HEK293 (cell line): ENCODE measurements around the gene PSAP.

Source experiments
- CTCF ChIA-PET: fragments of 350-600 bp; formaldehyde crosslinking; extraction: SDS; loops from one replicate; lab custom pipeline; 2021; ENCODE audit warnings: antibody characterized with exemption; lab: Yijun Ruan, JAX
- POLR2A ChIA-PET: fragments of 300-600 bp; formaldehyde crosslinking; extraction: SDS; loops from one replicate; lab custom pipeline; 2020; ENCODE audit warnings: antibody characterized with exemption, inconsistent platforms; lab: Yijun Ruan, JAX
- H3K27ac ChIP-seq: fragments of 200-500 bp; sonication (Bioruptor generic); 2 replicates; pipeline ENCODE4 v1.5.1; 2014; ENCODE audit warnings: low read depth, low read length, control low read depth, inconsistent platforms; ENCODE audit errors: extremely low read depth
- H3K36me3 ChIP-seq, 2 experiments: fragments of 200-500 bp in 1 of 2; sonication (Bioruptor generic) in 1 of 2; 1 replicate in 1 of 2; 2 replicates in 1 of 2; pipeline ENCODE4 v1.5.1; 2014 to 2017; ENCODE audit warnings: inconsistent platforms in 2 of 2, low read length in 2 of 2; ENCODE audit not compliant: control insufficient read depth in 2 of 2, insufficient read depth in 1 of 2
- H3K4me1 ChIP-seq: fragments of 200-500 bp; sonication (Bioruptor generic); 2 replicates; pipeline ENCODE4 v1.5.1; 2014; ENCODE audit warnings: mild to moderate bottlenecking, low read length, inconsistent platforms; ENCODE audit not compliant: control insufficient read depth, insufficient read depth
- H3K4me3 ChIP-seq: 2 replicates; pipeline ENCODE4 v1.5.1; 2011; ENCODE audit warnings: low read depth, mild to moderate bottlenecking, control low read depth, low read length, moderate library complexity
- H3K9me3 ChIP-seq: fragments of 200-500 bp; sonication (Bioruptor generic); 2 replicates; pipeline ENCODE4 v1.5.1; 2014; ENCODE audit warnings: low read depth, low read length, inconsistent platforms; ENCODE audit not compliant: control insufficient read depth, insufficient read depth
- ATF2 ChIP-seq: fragments of 450-650 bp; formaldehyde crosslinking; IDR thresholded peaks from 2 replicates; pipeline ENCODE4 v1.5.1; 2016; ENCODE audit warnings: missing biosample characterization, missing genetic modification characterization, low read depth
- BCL6B ChIP-seq: fragments of 450-650 bp; formaldehyde crosslinking; IDR thresholded peaks from 2 replicates; pipeline ENCODE4 v1.5.1; 2017; ENCODE audit warnings: missing biosample characterization, missing genetic modification characterization
- CTCF ChIP-seq: fragments of 450-650 bp; formaldehyde crosslinking; IDR thresholded peaks from 2 replicates; pipeline ENCODE4 v1.5.1; 2016; ENCODE audit warnings: missing biosample characterization, missing genetic modification characterization
- HOXC10 ChIP-seq: sonication (generic); formaldehyde crosslinking; IDR thresholded peaks from 2 replicates; pipeline ENCODE4 v1.8.1; 2023; ENCODE audit warnings: mild to moderate bottlenecking, missing genetic modification reagents
- REST ChIP-seq: fragments of 450-650 bp; formaldehyde crosslinking; IDR thresholded peaks from 2 replicates; pipeline ENCODE4 v1.5.1; 2016; ENCODE audit warnings: missing biosample characterization, missing genetic modification characterization
- SCRT2 ChIP-seq: fragments of 450-650 bp; formaldehyde crosslinking; IDR thresholded peaks from 2 replicates; pipeline ENCODE4 v1.5.1; 2016; ENCODE audit warnings: missing biosample characterization, missing genetic modification characterization
- TSHZ1 ChIP-seq: fragments of 450-650 bp; formaldehyde crosslinking; IDR thresholded peaks from 2 replicates; pipeline ENCODE4 v1.5.1; 2016; ENCODE audit warnings: missing biosample characterization, missing genetic modification characterization, borderline replicate concordance
- YY2 ChIP-seq: fragments of 450-650 bp; formaldehyde crosslinking; IDR thresholded peaks from 2 replicates; pipeline ENCODE4 v1.5.1; 2016; ENCODE audit warnings: missing biosample characterization, missing genetic modification characterization
- ZBTB10 ChIP-seq: fragments of 450-650 bp; formaldehyde crosslinking; IDR thresholded peaks from 2 replicates; pipeline ENCODE4 v1.5.1; 2016; ENCODE audit warnings: missing biosample characterization, missing genetic modification characterization
- ZIC2 ChIP-seq: fragments of 450-650 bp; formaldehyde crosslinking; IDR thresholded peaks from 2 replicates; pipeline ENCODE4 v1.5.1; 2016; ENCODE audit warnings: missing biosample characterization, missing genetic modification characterization
- ZNF140 ChIP-seq: fragments of 450-650 bp; formaldehyde crosslinking; IDR thresholded peaks from 2 replicates; pipeline ENCODE4 v1.5.1; 2016; ENCODE audit warnings: missing biosample characterization, missing genetic modification characterization
- ZNF426 ChIP-seq: fragments of 450-650 bp; formaldehyde crosslinking; IDR thresholded peaks from 2 replicates; pipeline ENCODE4 v1.5.1; 2017; ENCODE audit warnings: missing biosample characterization, missing genetic modification characterization, mild to moderate bottlenecking, inconsistent platforms, moderate library complexity
- ZNF600 ChIP-seq: fragments of 450-650 bp; formaldehyde crosslinking; IDR thresholded peaks from 2 replicates; pipeline ENCODE4 v1.5.1; 2016; ENCODE audit warnings: missing biosample characterization, missing genetic modification characterization

PSAP gene

GRCh38 chr10:71844084-71844483, 7.0 kb downstream of the PSAP start:
- ChIA-PET CTCF (no interaction called here), POLR2A (no interaction called here)
- H3K9me3 ChIP-seq: no peaks in the 10 kb centered on the region
- no peak overlapping the region for H3K4me3 ChIP-seq
- no peaks in the 10 kb centered on the region; a peak in 1 of 3 replicates for H3K36me3 ChIP-seq
- peak; percentile 91; the same call in 1 of the 2 replicates for TF ChIP-seq ZNF140 (tag by site-specific recombination)
- TF ChIP-seq HOXC10: no peak
- peak; percentile 51; the same call in 1 of the 2 replicates for TF ChIP-seq ZNF600 (tag by site-specific recombination)
- TF ChIP-seq, all 188 proteins: peak for 2
- Histone ChIP-seq H3K27ac (no peak overlapping the region), H3K4me1 (peaks cover 24% of the 10 kb centered on the region)

- 0 out of 2 replicates have a peak, but pooled peaks have one; percentile 28 for TF ChIP-seq ZIC2 (tag by site-specific recombination)
- TF ChIP-seq BCL6B (tag by site-specific recombination): no peak
- TF ChIP-seq TSHZ1: no peak
- no peak for TF ChIP-seq SCRT2 (tag by site-specific recombination)
- TF ChIP-seq ZBTB10 (tag by site-specific recombination): no peak
- TF ChIP-seq CTCF (tag by site-specific recombination): no peak
- peak; percentile 39; the same call in 1 of the 2 replicates for TF ChIP-seq REST (tag by site-specific recombination)
- no peak for TF ChIP-seq ATF2 (tag by site-specific recombination)
- TF ChIP-seq ZNF426 (tag by site-specific recombination): no peak
- no peak for TF ChIP-seq YY2 (tag by site-specific recombination)
- POLR2A ChIA-PET: interaction anchor here (6.2 kb wide), 1 partner anchor 8 kb away, joined by 44 read pairs; the partner anchor contains the start of gene PSAP
- no peak overlapping the region for H3K27ac ChIP-seq
- H3K36me3 ChIP-seq: no peaks in the 10 kb centered on the region; a peak in 1 of 3 replicates
- CTCF ChIA-PET: interaction anchor here (0.5 kb wide), 1 partner anchor 519 kb away, joined by 3 read pairs; no protein-coding TSS in a partner anchor
- no peaks in the 10 kb centered on the region for H3K9me3 ChIP-seq
- H3K4me3 ChIP-seq: no peak overlapping the region
- peaks cover 23% of the 10 kb centered on the region for H3K4me1 ChIP-seq
Observed at GRCh38 chr10:71842856-71843686, 8.0 kb downstream of the PSAP start.
